Measurements from ENCODE around the gene CEP192. TPM values are rescaled to one million over a fixed set of nuclear protein-coding genes. Genes with fewer than 3 reads are reported as not detected.
A peak's percentile ranks its signal among the peaks of the same experiment; 100 is the strongest.

Gene CEP192
- total and polyA plus RNA-seq, 2 of the 13 experiments (the other 11 are each of a cell fraction or from before 2014, with no cell fraction given): 15.3 to 24.7 TPM

GRCh38 chr18:12948050-12948804, 42.9 kb upstream of the CEP192 start (continued):
- peak; percentile 31; the same call in 1 of the 2 replicates for TF ChIP-seq HIC2 (CRISPR knock-in tag; IDR thresholded peaks at IDR 0.05; ENCODE audit: low read depth)
- no peak for TF ChIP-seq ZBTB1 (CRISPR knock-in tag; IDR thresholded peaks at IDR 0.05; ENCODE audit: borderline replicate concordance)
- TF ChIP-seq CENPT (CRISPR knock-in tag; IDR thresholded peaks at IDR 0.05; ENCODE audit: low read depth): peak; percentile 97; the same call in 1 of the 2 replicates
- no peak for TF ChIP-seq CCAR2 (optimal IDR thresholded peaks at IDR 0.05; ENCODE audit: low read depth, low read length)
- TF ChIP-seq ZNF138 (CRISPR knock-in tag; IDR thresholded peaks at IDR 0.05; ENCODE audit: low read depth): peak; percentile 98
- peak; percentile 93 for TF ChIP-seq E2F2 (CRISPR knock-in tag; IDR thresholded peaks at IDR 0.05; ENCODE audit: borderline replicate concordance)
- peak; percentile 82; the same call in 1 of the 2 replicates for TF ChIP-seq ZNF263 (CRISPR knock-in tag; IDR thresholded peaks at IDR 0.05)
- peak in 1 of 2 experiments; percentile 53; a peak in 1 of 4 replicates for TF ChIP-seq ATF4 (CRISPR knock-in tag; IDR thresholded peaks at IDR 0.05)
- TF ChIP-seq IKZF4 (CRISPR knock-in tag; IDR thresholded peaks at IDR 0.05; ENCODE audit: borderline replicate concordance, low read depth, not compliant biosample characterization): peak; percentile 86
- peak; percentile 27; the same call in 1 of the 2 replicates for TF ChIP-seq RARG (CRISPR knock-in tag; IDR thresholded peaks at IDR 0.05; ENCODE audit: low read depth)
- peak in 1 of 2 experiments; percentile 11; a peak in 1 of 4 replicates for TF ChIP-seq REST (IDR thresholded peaks at IDR 0.05; ENCODE audit: borderline replicate concordance in 1 of 2, low read depth in 1 of 2, low read length in 2 of 2)
- peak; percentile 90; the same call in 1 of the 2 replicates for TF ChIP-seq MXD4 (CRISPR knock-in tag; IDR thresholded peaks at IDR 0.05)
- TF ChIP-seq BATF2 (CRISPR knock-in tag; IDR thresholded peaks at IDR 0.05): peak; percentile 96
- TF ChIP-seq RBFOX2 (IDR thresholded peaks at IDR 0.05; ENCODE audit: low read depth, low read length): peak; percentile 94
- TF ChIP-seq ZEB1 (IDR thresholded peaks at IDR 0.05; ENCODE audit: insufficient replicate concordance, low read depth): no peak
- peak; percentile 76 for TF ChIP-seq ARHGAP35 (CRISPR knock-in tag; IDR thresholded peaks at IDR 0.05; ENCODE audit: borderline replicate concordance)
- no peak for TF ChIP-seq IKZF1 (IDR thresholded peaks at IDR 0.05)
- peak; percentile 94 for TF ChIP-seq NKX3-1 (CRISPR knock-in tag; IDR thresholded peaks at IDR 0.05)
- TF ChIP-seq HDAC1 (CRISPR knock-in tag; IDR thresholded peaks at IDR 0.05): peak; percentile 92
- TF ChIP-seq BHLHE40 (IDR thresholded peaks at IDR 0.05; ENCODE audit: low read length): peak; percentile 53; the same call in 1 of the 2 replicates

All from HepG2 (cell line).